ENCODE measurements around the gene CRMP1.

CRMP1 gene

GRCh38 chr4:5788144-5788543 is 104.7 kb downstream of the CRMP1 start:
- no peak overlapping the region for H3K9ac ChIP-seq (ENCODE audit: low read depth in 1 of 2, low read length in 2 of 2)
- H3K27ac ChIP-seq (ENCODE audit: low read depth, low read length): no peak overlapping the region
- H3K4me3 ChIP-seq (ENCODE audit: low read depth in 1 of 2, low read length in 2 of 2): no peak overlapping the region
- H3K36me3 ChIP-seq (ENCODE audit: control insufficient read depth in 1 of 2, insufficient read depth in 2 of 2, low read length in 2 of 2): peaks cover 0 to 6% of the 10 kb centered on the region in 2 donors
- no peaks in the 10 kb centered on the region for H3K4me1 ChIP-seq (ENCODE audit: control insufficient read depth in 1 of 2, insufficient read depth in 2 of 2, low read length in 2 of 2)
- no peaks in the 10 kb centered on the region for H3K9me3 ChIP-seq (ENCODE audit: control insufficient read depth in 1 of 2, low read length in 2 of 2)
- H3K27me3 ChIP-seq (ENCODE audit: control insufficient read depth in 1 of 2, insufficient read depth in 2 of 2, low read length in 2 of 2): no peaks in the 10 kb centered on the region

GRCh38 chr4:5787311-5787710 is 105.6 kb downstream of the CRMP1 start:
- Histone ChIP-seq H3K4me1 (ENCODE audit: control insufficient read depth in 1 of 2, insufficient read depth in 2 of 2, low read length in 2 of 2) (no peaks in the 10 kb centered on the region), H3K27ac (ENCODE audit: low read depth, low read length) (no peak overlapping the region), H3K9ac (ENCODE audit: low read depth in 1 of 2, low read length in 2 of 2) (no peak overlapping the region), H3K36me3 (ENCODE audit: control insufficient read depth in 1 of 2, insufficient read depth in 2 of 2, low read length in 2 of 2) (peaks cover 0 to 6% of the 10 kb centered on the region in 2 donors), H3K9me3 (ENCODE audit: control insufficient read depth in 1 of 2, low read length in 2 of 2) (no peaks in the 10 kb centered on the region), H3K4me3 (ENCODE audit: low read depth in 1 of 2, low read length in 2 of 2) (no peak overlapping the region), H3K27me3 (ENCODE audit: control insufficient read depth in 1 of 2, insufficient read depth in 2 of 2, low read length in 2 of 2) (no peaks in the 10 kb centered on the region)

- Histone ChIP-seq H3K4me1 (ENCODE audit: control insufficient read depth in 1 of 2, insufficient read depth in 2 of 2, low read length in 2 of 2) (no peaks in the 10 kb centered on the region), H3K27me3 (ENCODE audit: control insufficient read depth in 1 of 2, insufficient read depth in 2 of 2, low read length in 2 of 2) (no peaks in the 10 kb centered on the region), H3K27ac (ENCODE audit: low read depth, low read length) (no peak overlapping the region), H3K9ac (ENCODE audit: low read depth in 1 of 2, low read length in 2 of 2) (no peak overlapping the region), H3K9me3 (ENCODE audit: control insufficient read depth in 1 of 2, low read length in 2 of 2) (no peaks in the 10 kb centered on the region), H3K4me3 (ENCODE audit: low read depth in 1 of 2, low read length in 2 of 2) (no peak overlapping the region), H3K36me3 (ENCODE audit: control insufficient read depth in 1 of 2, insufficient read depth in 2 of 2, low read length in 2 of 2) (peaks cover 0 to 6% of the 10 kb centered on the region in 2 donors)
These were observed 106.8 kb downstream of the CRMP1 start for GRCh38 chr4:5785806-5786680.

- peaks cover 0 to 6% of the 10 kb centered on the region in 2 donors for H3K36me3 ChIP-seq (ENCODE audit: control insufficient read depth in 1 of 2, insufficient read depth in 2 of 2, low read length in 2 of 2)
These were observed 107.8 kb downstream of the CRMP1 start for GRCh38 chr4:5784960-5785611.

GRCh38 chr4:5784021-5784420 is 108.9 kb downstream of the CRMP1 start:
- H3K4me1 ChIP-seq (ENCODE audit: control insufficient read depth in 1 of 2, insufficient read depth in 2 of 2, low read length in 2 of 2): no peaks in the 10 kb centered on the region
- H3K9me3 ChIP-seq (ENCODE audit: control insufficient read depth in 1 of 2, low read length in 2 of 2): no peaks in the 10 kb centered on the region
- H3K27ac ChIP-seq (ENCODE audit: low read depth, low read length): no peak overlapping the region
- no peak overlapping the region for H3K9ac ChIP-seq (ENCODE audit: low read depth in 1 of 2, low read length in 2 of 2)
- no peak overlapping the region for H3K4me3 ChIP-seq (ENCODE audit: low read depth in 1 of 2, low read length in 2 of 2)
- H3K36me3 ChIP-seq (ENCODE audit: control insufficient read depth in 1 of 2, insufficient read depth in 2 of 2, low read length in 2 of 2): peaks cover 0 to 6% of the 10 kb centered on the region in 2 donors
- no peaks in the 10 kb centered on the region for H3K27me3 ChIP-seq (ENCODE audit: control insufficient read depth in 1 of 2, insufficient read depth in 2 of 2, low read length in 2 of 2)

More at GRCh38 chr4:5784960-5785611, 107.8 kb downstream of the CRMP1 start:
- H3K4me1 ChIP-seq (ENCODE audit: control insufficient read depth in 1 of 2, insufficient read depth in 2 of 2, low read length in 2 of 2): no peaks in the 10 kb centered on the region
- no peak overlapping the region for H3K9ac ChIP-seq (ENCODE audit: low read depth in 1 of 2, low read length in 2 of 2)
- no peak overlapping the region for H3K4me3 ChIP-seq (ENCODE audit: low read depth in 1 of 2, low read length in 2 of 2)
- H3K27me3 ChIP-seq (ENCODE audit: control insufficient read depth in 1 of 2, insufficient read depth in 2 of 2, low read length in 2 of 2): no peaks in the 10 kb centered on the region
- no peak overlapping the region for H3K27ac ChIP-seq (ENCODE audit: low read depth, low read length)
- no peaks in the 10 kb centered on the region for H3K9me3 ChIP-seq (ENCODE audit: control insufficient read depth in 1 of 2, low read length in 2 of 2)

- no peak overlapping the region for H3K9ac ChIP-seq (ENCODE audit: low read depth in 1 of 2, low read length in 2 of 2)
- H3K36me3 ChIP-seq (ENCODE audit: control insufficient read depth in 1 of 2, insufficient read depth in 2 of 2, low read length in 2 of 2): peaks cover 0 to 5% of the 10 kb centered on the region in 2 donors
- no peak overlapping the region for H3K4me3 ChIP-seq (ENCODE audit: low read depth in 1 of 2, low read length in 2 of 2)
- H3K9me3 ChIP-seq (ENCODE audit: control insufficient read depth in 1 of 2, low read length in 2 of 2): no peaks in the 10 kb centered on the region
- no peak overlapping the region for H3K27ac ChIP-seq (ENCODE audit: low read depth, low read length)
- no peaks in the 10 kb centered on the region for H3K27me3 ChIP-seq (ENCODE audit: control insufficient read depth in 1 of 2, insufficient read depth in 2 of 2, low read length in 2 of 2)
- H3K4me1 ChIP-seq (ENCODE audit: control insufficient read depth in 1 of 2, insufficient read depth in 2 of 2, low read length in 2 of 2): no peaks in the 10 kb centered on the region
These were observed 109.4 kb downstream of the CRMP1 start for GRCh38 chr4:5783486-5783885.

GRCh38 chr4:5782829-5783476 is 109.9 kb downstream of the CRMP1 start:
- H3K9ac ChIP-seq (ENCODE audit: low read depth in 1 of 2, low read length in 2 of 2): no peak overlapping the region
- no peak overlapping the region for H3K4me3 ChIP-seq (ENCODE audit: low read depth in 1 of 2, low read length in 2 of 2)
- no peaks in the 10 kb centered on the region for H3K27me3 ChIP-seq (ENCODE audit: control insufficient read depth in 1 of 2, insufficient read depth in 2 of 2, low read length in 2 of 2)
- H3K4me1 ChIP-seq (ENCODE audit: control insufficient read depth in 1 of 2, insufficient read depth in 2 of 2, low read length in 2 of 2): no peaks in the 10 kb centered on the region
- no peak overlapping the region for H3K27ac ChIP-seq (ENCODE audit: low read depth, low read length)
- H3K36me3 ChIP-seq (ENCODE audit: control insufficient read depth in 1 of 2, insufficient read depth in 2 of 2, low read length in 2 of 2): no peaks in the 10 kb centered on the region
- no peaks in the 10 kb centered on the region for H3K9me3 ChIP-seq (ENCODE audit: control insufficient read depth in 1 of 2, low read length in 2 of 2)

- no peaks in the 10 kb centered on the region for H3K27me3 ChIP-seq (ENCODE audit: control insufficient read depth in 1 of 2, insufficient read depth in 2 of 2, low read length in 2 of 2)
- H3K4me3 ChIP-seq (ENCODE audit: low read depth in 1 of 2, low read length in 2 of 2): no peak overlapping the region
- no peak overlapping the region for H3K27ac ChIP-seq (ENCODE audit: low read depth, low read length)
- no peaks in the 10 kb centered on the region for H3K4me1 ChIP-seq (ENCODE audit: control insufficient read depth in 1 of 2, insufficient read depth in 2 of 2, low read length in 2 of 2)
- no peaks in the 10 kb centered on the region for H3K36me3 ChIP-seq (ENCODE audit: control insufficient read depth in 1 of 2, insufficient read depth in 2 of 2, low read length in 2 of 2)
- H3K9ac ChIP-seq (ENCODE audit: low read depth in 1 of 2, low read length in 2 of 2): no peak overlapping the region
- peaks cover 0 to 7% of the 10 kb centered on the region in 2 donors for H3K9me3 ChIP-seq (ENCODE audit: control insufficient read depth in 1 of 2, low read length in 2 of 2)
These were observed 111.2 kb downstream of the CRMP1 start for GRCh38 chr4:5781691-5782090.

- H3K4me3 ChIP-seq (ENCODE audit: low read depth in 1 of 2, low read length in 2 of 2): no peak overlapping the region
- no peaks in the 10 kb centered on the region for H3K27me3 ChIP-seq (ENCODE audit: control insufficient read depth in 1 of 2, insufficient read depth in 2 of 2, low read length in 2 of 2)
- H3K9me3 ChIP-seq (ENCODE audit: control insufficient read depth in 1 of 2, low read length in 2 of 2): peaks cover 5 to 14% of the 10 kb centered on the region in 2 donors
- no peaks in the 10 kb centered on the region for H3K4me1 ChIP-seq (ENCODE audit: control insufficient read depth in 1 of 2, insufficient read depth in 2 of 2, low read length in 2 of 2)
- H3K27ac ChIP-seq (ENCODE audit: low read depth, low read length): no peak overlapping the region
- H3K36me3 ChIP-seq (ENCODE audit: control insufficient read depth in 1 of 2, insufficient read depth in 2 of 2, low read length in 2 of 2): no peaks in the 10 kb centered on the region
- H3K9ac ChIP-seq (ENCODE audit: low read depth in 1 of 2, low read length in 2 of 2): no peak overlapping the region
These were observed 111.9 kb downstream of the CRMP1 start for GRCh38 chr4:5780831-5781480.

Measured in duodenal mucosa (tissue), 2 donors.